Glutamatergic neuron (in vitro differentiated cells): ENCODE measurements around the gene CDC42. TPM values are rescaled to one million over a fixed set of nuclear protein-coding genes. Genes with fewer than 3 reads are reported as not detected.

Experiments used
- DNase-seq: peaks from one replicate; pipeline ENCODE4 v3.0.0; 2022
- H3K27ac Mint-ChIP-seq: one replicate; pipeline ENCODE4 v1.8.0; 2020; ENCODE audit warnings: mild to moderate bottlenecking, mixed read lengths, inconsistent platforms; ENCODE audit not compliant: unreplicated experiment
- H3K27me3 Mint-ChIP-seq: one replicate; pipeline ENCODE4 v1.8.0; 2020; ENCODE audit warnings: mild to moderate bottlenecking, moderate library complexity, mixed read lengths, inconsistent platforms; ENCODE audit not compliant: unreplicated experiment
- H3K36me3 Mint-ChIP-seq: one replicate; pipeline ENCODE4 v1.8.0; 2020; ENCODE audit warnings: mild to moderate bottlenecking, mixed read lengths, inconsistent platforms; ENCODE audit not compliant: unreplicated experiment
- H3K4me1 Mint-ChIP-seq: one replicate; pipeline ENCODE4 v1.8.0; 2020; ENCODE audit warnings: mild to moderate bottlenecking, low read depth, mixed read lengths, inconsistent platforms; ENCODE audit not compliant: unreplicated experiment
- H3K4me3 Mint-ChIP-seq: one replicate; pipeline ENCODE4 v1.8.0; 2020; ENCODE audit warnings: mild to moderate bottlenecking, mixed read lengths, inconsistent platforms; ENCODE audit not compliant: unreplicated experiment
- H3K9me3 Mint-ChIP-seq: one replicate; pipeline ENCODE4 v1.8.0; 2020; ENCODE audit warnings: mild to moderate bottlenecking, moderate library complexity, mixed read lengths, inconsistent platforms; ENCODE audit not compliant: unreplicated experiment
- total RNA-seq: library from RNA; stranded (reverse); fragmentation: NEBNext Ultra II Directional; extraction: Animal tissue kit (Norgen Biotek cat#: 25700); gene quantifications from one replicate; pipeline ENCODE4 v1.2.1, GENCODE V29; 2021; ENCODE audit not compliant: unreplicated experiment
- TF ChIP-seq, protein P1 (sequence below): fragments of 200-600 bp; sonication (generic); IDR thresholded peaks from one replicate; pipeline ENCODE4 v1.5.0; 2021; ENCODE audit not compliant: partially characterized antibody, unreplicated experiment

Gene CDC42
- total RNA-seq, 1 donor from 2014 or later: 283 TPM

DNA sequence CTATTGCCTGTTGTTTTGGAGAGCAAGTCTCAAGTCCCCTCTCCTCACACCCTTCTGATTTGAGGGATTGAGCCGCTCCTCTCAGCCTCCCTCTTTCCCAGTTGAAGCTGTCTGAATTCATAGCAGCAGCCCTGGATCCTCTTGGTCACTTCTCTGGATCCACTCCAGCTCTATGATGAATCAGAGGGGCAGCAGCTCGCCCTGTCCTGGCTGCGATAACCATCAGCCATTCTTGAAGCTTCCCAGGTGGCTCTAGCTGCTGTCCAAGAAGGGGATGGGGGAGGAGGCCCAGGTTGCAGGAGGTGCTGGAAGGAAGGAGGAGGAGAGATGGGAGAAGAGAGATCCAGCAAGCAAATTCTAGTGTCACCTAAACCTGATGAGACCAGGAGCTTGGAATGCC is 59.1 kb downstream of the CDC42 start:
- Mint-ChIP-seq H3K36me3 (no peaks in the 10 kb centered on the region), H3K4me1 (peaks cover 5% of the 10 kb centered on the region), H3K27me3 (peaks cover 6% of the 10 kb centered on the region), H3K27ac (no peak overlapping the region), H3K4me3 (no peak overlapping the region), H3K9me3 (peaks cover 2% of the 10 kb centered on the region)
- no peak for DNase-seq
- TF ChIP-seq, protein P1, sequence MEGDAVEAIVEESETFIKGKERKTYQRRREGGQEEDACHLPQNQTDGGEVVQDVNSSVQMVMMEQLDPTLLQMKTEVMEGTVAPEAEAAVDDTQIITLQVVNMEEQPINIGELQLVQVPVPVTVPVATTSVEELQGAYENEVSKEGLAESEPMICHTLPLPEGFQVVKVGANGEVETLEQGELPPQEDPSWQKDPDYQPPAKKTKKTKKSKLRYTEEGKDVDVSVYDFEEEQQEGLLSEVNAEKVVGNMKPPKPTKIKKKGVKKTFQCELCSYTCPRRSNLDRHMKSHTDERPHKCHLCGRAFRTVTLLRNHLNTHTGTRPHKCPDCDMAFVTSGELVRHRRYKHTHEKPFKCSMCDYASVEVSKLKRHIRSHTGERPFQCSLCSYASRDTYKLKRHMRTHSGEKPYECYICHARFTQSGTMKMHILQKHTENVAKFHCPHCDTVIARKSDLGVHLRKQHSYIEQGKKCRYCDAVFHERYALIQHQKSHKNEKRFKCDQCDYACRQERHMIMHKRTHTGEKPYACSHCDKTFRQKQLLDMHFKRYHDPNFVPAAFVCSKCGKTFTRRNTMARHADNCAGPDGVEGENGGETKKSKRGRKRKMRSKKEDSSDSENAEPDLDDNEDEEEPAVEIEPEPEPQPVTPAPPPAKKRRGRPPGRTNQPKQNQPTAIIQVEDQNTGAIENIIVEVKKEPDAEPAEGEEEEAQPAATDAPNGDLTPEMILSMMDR: no peak

DNA sequence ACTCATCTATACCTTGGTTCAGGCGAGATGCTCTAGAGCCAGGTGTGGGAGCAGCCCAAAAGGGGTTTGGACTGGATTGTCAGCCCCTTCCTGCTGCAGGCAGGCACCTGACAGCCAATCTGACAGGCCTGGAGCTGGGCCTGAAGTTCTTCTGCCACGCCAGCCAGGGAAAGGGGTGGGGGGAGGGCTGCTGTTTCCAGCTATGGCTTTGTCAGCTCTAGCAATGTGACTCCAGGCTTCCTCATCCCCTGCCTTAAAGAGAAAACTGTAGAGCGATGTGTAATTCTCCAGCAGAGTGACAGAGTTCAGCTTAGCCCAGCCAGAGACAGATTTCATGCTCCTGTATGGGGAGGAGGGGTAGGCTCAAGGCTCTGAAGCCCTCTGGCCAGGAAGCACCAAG is 60.0 kb downstream of the CDC42 start:
- no peak overlapping the region for H3K4me3 Mint-ChIP-seq
- no peak overlapping the region for H3K27ac Mint-ChIP-seq
- peaks cover 8% of the 10 kb centered on the region for H3K27me3 Mint-ChIP-seq
- TF ChIP-seq, protein P1: no peak
- no peak for DNase-seq
- H3K9me3 Mint-ChIP-seq: peaks cover 2% of the 10 kb centered on the region
- no peaks in the 10 kb centered on the region for H3K36me3 Mint-ChIP-seq
- H3K4me1 Mint-ChIP-seq: peaks cover 8% of the 10 kb centered on the region

DNA sequence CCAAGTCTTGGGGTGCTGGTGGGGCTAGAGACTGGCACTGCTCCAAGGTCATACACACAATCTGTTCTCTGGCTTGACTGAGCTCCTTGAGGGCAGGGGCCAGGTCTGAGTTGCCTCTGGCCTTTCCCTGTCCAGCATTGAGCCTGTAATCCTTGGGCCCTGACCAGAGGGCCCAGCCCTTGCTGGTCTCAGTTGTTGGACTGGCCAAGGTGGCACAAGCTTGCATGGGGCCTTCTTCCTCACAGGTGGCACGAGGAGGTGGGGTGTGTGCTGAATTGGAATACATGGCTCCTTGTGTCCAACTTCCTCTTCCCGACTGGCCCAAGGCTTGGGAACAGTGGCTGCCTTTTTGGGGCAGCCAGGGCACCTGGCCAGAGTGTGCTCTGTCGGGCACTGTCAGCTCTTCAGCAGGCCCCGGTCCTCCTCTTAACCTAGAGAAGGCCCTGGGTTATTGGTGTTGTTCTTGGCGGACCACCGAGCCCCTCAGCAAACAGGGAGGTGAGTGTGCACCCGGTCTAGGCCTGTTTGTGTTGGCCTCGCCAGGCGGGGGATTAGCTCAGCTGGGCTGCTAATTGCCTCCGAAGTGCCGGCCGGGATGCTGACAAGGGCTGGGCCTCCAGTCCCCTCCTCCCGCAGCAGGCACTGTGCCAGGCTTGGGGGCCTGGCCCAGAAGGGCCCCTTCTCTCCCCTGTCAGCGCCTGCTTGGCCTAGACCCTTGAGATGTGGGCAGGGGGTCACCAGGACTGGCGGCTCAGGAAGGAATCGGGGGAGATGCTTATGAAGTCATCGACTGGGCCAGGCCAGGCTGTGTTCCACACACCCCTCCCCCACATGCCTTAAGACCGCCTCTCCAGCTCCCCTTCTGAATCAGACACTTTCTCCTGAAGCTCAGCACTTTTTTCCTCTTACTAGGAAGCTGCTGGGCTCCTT is 61.8 kb downstream of the CDC42 start:
- TF ChIP-seq, protein P1: no peak

DNA sequence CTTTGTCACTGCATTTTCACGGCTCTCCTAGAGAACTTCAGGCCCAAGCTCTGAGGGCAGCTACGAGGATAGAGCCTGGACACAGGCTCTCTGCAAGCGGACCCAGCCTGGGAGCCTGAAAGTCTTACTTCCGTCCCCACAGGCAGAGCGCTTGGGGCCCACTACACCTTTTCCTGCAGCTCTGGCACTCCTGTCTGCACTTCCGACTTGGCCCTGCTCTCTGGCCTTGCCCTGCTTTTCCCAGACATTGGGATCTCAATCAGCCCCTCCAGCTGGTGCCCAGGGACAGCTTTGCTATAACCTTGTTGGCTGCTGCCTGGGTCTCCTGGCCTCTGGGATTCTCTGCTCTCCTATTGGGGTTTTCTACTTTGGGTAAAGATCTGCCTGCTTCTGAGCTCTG is 62.8 kb downstream of the CDC42 start:
- Mint-ChIP-seq H3K4me3 (no peak overlapping the region), H3K27ac (no peak overlapping the region), H3K9me3 (peaks cover 5% of the 10 kb centered on the region), H3K36me3 (no peaks in the 10 kb centered on the region), H3K4me1 (peaks cover 8% of the 10 kb centered on the region), H3K27me3 (peaks cover 10% of the 10 kb centered on the region)
- TF ChIP-seq, protein P1: no peak
- DNase-seq: no peak

More for the DNA sequence above, 61.8 kb downstream of the CDC42 start:
- peaks cover 10% of the 10 kb centered on the region for H3K27me3 Mint-ChIP-seq
- DNase-seq: no peak
- H3K4me1 Mint-ChIP-seq: peaks cover 8% of the 10 kb centered on the region
- no peak overlapping the region for H3K4me3 Mint-ChIP-seq
- peaks cover 5% of the 10 kb centered on the region for H3K9me3 Mint-ChIP-seq
- H3K27ac Mint-ChIP-seq: no peak overlapping the region
- no peaks in the 10 kb centered on the region for H3K36me3 Mint-ChIP-seq

DNA sequence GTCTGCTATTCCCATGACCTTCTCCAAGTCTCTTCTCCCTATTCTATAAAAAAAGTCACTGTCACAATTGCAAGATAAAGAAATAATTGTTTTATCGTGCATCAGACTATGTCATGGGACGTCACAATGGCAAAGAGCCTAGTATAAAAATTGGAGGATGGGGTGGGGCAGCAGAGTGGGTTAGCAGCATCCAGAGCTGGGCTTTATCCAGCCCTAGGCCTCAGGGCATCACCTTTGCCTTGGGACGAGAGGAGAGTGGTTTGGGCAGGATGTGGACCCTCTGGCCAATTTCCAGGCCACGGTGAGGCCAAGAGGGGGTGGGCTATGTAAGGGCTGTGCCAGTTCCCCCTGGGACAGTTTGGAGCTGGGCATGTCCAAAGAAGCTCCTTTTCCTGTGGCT is 64.7 kb downstream of the CDC42 start:
- DNase-seq: no peak
- Mint-ChIP-seq H3K27ac (no peak overlapping the region), H3K36me3 (no peaks in the 10 kb centered on the region), H3K4me1 (peaks cover 9% of the 10 kb centered on the region), H3K4me3 (no peak overlapping the region), H3K27me3 (peaks cover 7% of the 10 kb centered on the region), H3K9me3 (peaks cover 5% of the 10 kb centered on the region)
- TF ChIP-seq, protein P1: no peak
